HG02642 (cell line): ENCODE results near the gene SMO.
"Not testable (repeated sequence)": the region's sequence is repeated elsewhere in the genome, so short reads cannot be mapped to it uniquely, and the experiment has no call there.

ENCODE experiments used
- ATAC-seq: cut with Tn5 transposase; IDR thresholded peaks from one replicate; pipeline ENCODE4 v1.9.1; 2021; ENCODE audit warnings: mild to moderate bottlenecking; ENCODE audit not compliant: unreplicated experiment, poor library complexity

Gene SMO

GRCh38 chr7:129227646-129228578 is 39.5 kb downstream of the SMO start:
- no peak for ATAC-seq

DNA sequence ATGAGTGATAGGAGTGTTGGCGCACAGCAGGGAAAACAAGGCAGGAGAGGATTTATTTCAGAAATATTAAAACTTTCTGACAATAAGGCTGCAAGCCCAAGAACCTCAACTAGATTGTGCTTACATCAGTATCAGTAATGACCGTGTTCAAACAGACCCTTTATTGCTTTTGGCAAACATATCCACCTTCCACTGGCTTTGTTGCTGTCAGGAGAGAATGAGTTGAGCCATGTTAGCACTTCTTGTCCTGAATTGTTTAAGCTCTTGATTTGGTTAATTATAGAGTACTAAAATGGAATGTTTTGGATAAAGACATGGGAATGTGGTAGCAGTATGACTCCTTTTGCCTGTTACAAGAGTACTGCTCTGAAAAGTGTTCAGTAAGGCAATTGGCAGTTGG is 40.2 kb downstream of the SMO start:
- no peak for ATAC-seq

DNA sequence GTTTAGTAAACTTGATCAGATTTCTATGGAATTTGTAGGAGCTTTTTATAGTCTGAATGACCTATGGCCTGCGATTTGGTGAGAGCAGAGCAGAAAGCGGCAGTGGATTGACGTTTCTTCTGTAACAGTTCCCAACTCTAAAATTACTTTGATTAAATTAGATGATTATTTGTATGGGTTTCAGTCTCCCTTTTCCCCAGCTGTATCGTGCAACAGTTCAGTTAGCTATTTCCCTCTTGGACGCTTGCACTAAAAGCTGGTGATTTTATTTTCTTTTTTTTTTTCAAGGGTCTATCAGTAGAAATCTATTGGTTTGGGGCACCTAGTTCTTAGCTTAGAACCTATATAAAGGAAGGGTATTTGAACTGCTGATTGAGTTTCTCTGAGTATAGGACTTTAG is 43.2 kb downstream of the SMO start:
- ATAC-seq = no peak

DNA sequence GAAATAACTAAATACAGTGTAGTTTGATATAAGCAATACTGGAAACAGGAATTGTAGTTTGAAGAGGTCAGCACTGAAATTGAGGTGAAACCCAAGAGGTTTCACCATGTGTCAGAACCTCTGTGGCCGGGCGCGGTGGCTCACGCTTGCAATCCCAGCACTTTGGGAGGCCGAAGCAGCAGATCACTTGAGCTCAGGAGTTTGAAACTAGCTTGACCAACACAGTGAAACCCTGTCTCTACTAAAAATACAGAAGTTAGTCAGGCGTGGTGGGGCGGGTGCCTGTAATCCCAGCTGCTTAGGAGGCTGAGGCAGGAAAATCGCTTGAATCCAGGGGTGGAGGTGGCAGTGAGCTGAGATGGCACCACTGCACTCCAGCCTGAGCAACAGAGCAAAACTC is 50.1 kb downstream of the SMO start:
- ATAC-seq = no peak

GRCh38 chr7:129240119-129240820 is 51.8 kb downstream of the SMO start:
- no peak for ATAC-seq

- no peak for ATAC-seq
These were observed 55.8 kb downstream of the SMO start for GRCh38 chr7:129244220-129244619.

DNA sequence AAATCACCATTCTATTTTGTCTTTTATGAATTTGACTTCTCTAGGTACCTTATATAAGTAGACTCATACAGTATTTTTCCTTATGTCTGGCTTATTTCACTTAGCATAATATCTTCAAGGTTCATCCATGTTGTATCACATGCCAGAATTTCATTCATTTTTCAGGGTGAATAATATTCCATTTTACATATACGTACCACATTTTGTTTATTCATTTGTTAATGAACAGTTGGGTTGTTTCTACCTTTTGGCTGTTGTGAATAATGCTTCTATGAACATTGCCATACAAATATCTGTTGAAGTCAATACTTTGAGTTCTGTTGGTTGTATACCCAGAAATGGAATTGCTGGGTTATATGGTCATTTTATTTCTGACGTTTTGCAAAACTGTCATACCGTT is 57.1 kb downstream of the SMO start:
- ATAC-seq = no peak

- no peak for ATAC-seq
These were observed 58.7 kb downstream of the SMO start for GRCh38 chr7:129247087-129247486.

DNA sequence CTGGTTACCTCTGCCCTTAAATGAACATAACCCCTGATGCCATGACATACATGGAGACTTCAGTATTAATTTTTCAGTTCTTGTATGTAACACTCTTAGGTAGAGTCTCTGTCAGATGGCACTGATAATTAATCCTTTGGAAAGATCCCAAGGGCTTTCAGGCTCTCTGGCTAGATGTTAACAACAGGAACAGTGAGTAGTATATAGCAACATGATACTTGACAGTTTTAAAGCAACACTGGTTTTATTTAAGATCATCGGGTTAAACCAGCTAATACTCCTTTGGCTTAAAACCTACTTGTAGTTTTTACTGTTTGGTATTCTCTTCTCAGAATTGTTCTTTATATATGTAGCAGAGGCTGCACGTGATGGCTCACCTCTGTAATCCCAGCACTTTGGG is 63.7 kb downstream of the SMO start:
- ATAC-seq = no peak

GRCh38 chr7:129252603-129253002 is 64.2 kb downstream of the SMO start:
- not testable (repeated sequence) for ATAC-seq

DNA sequence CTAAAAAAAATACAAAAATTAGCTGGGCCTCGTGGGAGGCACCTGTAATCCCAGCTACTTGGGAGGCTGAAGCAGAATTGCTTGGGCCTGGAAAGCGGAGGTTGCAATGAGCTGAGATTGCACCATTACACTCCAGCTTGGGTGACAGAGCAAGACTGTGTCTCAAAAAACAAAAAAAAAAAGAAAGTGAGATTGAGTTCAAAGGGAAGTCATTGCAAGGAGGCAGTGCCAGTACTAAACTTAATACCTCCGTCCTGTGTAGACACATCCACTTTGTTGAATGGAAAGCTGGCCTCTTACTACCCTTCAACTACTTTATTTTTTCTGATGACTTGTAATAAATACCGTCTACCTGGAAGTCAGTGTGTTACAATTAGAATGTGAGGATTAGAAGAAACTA is 67.4 kb downstream of the SMO start:
- no peak for ATAC-seq

GRCh38 chr7:129256221-129256620 is 67.8 kb downstream of the SMO start:
- ATAC-seq = no peak

- ATAC-seq = no peak
These were observed 68.7 kb downstream of the SMO start for GRCh38 chr7:129257168-129257567.

GRCh38 chr7:129258649-129259389 is 70.4 kb downstream of the SMO start:
- ATAC-seq = no peak

DNA sequence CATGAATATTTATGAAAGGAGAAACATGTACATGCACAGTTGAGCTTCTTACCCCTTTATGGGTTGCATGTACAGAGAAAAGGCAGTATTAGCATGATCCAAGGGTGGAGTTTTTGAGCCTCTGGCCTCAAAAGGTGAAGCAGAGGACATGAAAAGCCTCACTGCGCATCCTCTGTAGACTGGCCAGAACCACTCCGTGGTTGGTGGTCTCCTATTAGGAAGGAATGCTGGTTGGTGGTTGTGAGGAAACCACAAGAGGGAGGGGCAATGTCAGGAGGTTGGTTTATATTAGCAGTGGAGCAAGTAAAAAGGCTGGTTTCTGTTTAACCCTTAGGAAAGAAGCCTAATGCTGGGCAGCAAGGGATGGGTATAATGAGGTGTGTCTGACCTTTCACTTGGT is 73.9 kb downstream of the SMO start:
- no peak for ATAC-seq
